Embryonic facial prominence (tissue), 1 donor: ENCODE results near the gene TAF6.

Source experiments
- DNase-seq: peaks from one replicate; pipeline ENCODE4 v3.0.0-alpha.2; 2016; ENCODE audit errors: extremely low spot score

Gene TAF6

GRCh38 chr7:100119072-100119969, at the start of gene TAF6, which contains the start of gene CNPY4:
TAF6 (minus strand) TSS chr7:100119358; CDS start chr7:100114209, 5,149 bp downstream.
CNPY4 (plus strand) TSS chr7:100119634; CDS start chr7:100119745, 111 bp downstream.
- peak; percentile 93 for DNase-seq

GRCh38 chr7:100167912-100168323, 48.8 kb upstream of the TAF6 start:
- no peak for DNase-seq

GRCh38 chr7:100166970-100167911, 48.1 kb upstream of the TAF6 start:
- no peak for DNase-seq

DNA sequence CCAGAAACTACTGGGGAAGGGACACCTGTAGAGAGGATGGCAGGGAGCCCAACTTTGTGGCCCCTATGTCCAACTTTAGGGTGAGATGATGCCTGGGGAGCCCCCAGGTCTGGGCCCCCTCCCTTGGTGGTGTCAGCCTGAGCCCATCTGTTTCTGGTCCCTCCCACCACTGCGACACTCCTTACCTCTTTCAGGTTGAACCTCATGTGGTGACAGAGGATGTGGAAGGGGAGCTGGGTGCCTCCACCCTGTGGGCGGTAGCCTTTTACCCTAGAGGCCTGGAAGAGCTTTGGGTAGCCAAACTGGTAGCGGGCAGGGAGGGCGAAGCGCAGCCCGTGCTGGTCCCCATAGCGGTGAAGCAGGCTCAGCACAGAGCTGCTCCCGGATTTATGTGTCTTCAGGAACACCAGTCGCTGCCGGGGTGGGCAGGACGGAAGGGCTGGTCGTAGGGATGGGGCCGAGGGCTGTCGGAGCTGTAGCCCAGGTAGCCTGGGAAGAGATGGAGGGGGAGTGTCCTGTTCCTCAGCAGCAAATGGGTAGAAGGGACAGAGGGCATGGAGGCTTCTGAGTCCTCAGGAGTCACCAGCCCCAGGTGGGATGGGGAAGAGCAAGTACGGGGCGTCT, 47.3 kb upstream of the TAF6 start:
- DNase-seq: no peak

GRCh38 chr7:100163871-100164270, 44.7 kb upstream of the TAF6 start:
- no peak for DNase-seq

GRCh38 chr7:100163006-100163531, 43.9 kb upstream of the TAF6 start:
- DNase-seq: no peak

GRCh38 chr7:100160067-100160466, 40.9 kb upstream of the TAF6 start:
- DNase-seq: no peak

DNA sequence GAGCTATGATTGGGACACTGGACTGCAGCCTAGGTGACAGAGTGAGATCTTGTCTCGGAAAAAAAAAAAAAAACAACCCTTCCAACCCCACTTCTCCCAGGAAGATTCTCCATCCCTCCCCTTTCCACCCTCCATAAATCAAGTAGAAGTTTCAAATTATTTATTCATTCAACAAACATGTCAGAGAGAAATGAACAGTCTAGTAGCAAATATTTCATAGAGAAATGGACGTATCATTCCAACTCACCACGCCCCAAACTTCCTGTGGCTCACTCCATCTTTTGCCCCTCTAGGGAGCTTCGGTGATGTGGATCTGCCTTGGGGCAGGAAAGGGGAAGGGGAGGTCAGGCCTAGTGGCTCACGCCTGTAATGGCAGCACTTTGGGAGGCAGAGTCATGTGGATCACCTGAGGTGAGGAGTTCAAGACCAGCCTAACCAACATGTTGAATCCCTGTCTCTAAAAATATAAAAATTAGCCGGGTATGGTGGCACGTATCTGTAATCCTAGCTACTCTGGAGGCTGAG, 40.0 kb upstream of the TAF6 start:
- no peak for DNase-seq

- DNase-seq: peak; percentile 75
These were observed 39.3 kb upstream of the TAF6 start, which contains the start of gene TRAPPC14 for GRCh38 chr7:100158229-100159098. TRAPPC14 (minus strand) TSS chr7:100158723; CDS start chr7:100158499, 224 bp downstream.

- DNase-seq: no peak
These were observed 38.4 kb upstream of the TAF6 start for GRCh38 chr7:100157334-100158228.

DNA sequence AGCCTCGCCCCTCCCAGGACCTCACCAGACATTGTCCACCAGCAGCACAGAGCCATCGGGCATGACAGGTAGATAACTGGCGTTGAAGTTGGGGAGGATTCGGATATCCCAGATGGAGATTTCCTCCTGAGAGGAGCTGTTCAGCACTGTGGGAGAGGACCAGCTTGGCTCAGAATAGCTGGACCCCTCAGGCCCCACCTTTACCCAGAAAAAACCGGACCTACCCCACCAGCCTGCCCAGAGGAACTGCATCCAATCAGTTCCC, 37.8 kb upstream of the TAF6 start:
- no peak for DNase-seq

DNA sequence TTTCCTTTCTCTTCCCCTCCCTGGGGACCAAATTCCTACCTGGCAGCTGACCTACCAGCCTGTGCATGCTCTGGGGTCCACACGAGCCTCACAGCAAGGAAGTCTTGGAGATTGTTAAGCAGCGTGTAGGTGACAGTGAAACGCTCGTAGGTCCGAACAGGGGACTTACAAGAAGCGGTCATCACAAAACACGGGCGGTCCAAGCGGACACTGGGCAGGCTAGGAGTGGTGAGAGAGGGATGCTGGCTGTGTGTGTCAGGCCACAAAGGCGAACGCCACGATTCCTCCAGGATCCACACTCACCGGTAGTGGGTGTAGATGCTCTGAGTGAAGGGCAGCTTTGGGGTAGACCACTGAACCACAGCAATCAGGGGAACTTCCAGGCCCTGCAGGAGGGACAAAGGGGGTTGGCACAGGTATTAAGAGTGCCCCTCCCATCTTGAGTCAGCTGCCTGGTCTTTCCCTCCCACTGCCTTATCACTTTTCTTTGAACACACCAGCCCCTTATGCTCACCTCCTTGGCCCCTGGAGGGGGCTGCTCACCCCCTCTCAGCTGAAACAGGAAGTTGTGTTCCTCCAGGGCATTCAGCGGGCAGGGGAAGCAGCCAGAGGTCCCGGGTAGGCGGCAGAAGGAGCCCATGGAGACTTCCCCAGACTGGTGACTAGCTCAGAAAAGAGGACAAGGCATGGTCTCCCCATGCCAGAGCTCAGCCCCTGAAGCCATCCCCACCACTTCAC, 37.3 kb upstream of the TAF6 start:
- DNase-seq: no peak

DNA sequence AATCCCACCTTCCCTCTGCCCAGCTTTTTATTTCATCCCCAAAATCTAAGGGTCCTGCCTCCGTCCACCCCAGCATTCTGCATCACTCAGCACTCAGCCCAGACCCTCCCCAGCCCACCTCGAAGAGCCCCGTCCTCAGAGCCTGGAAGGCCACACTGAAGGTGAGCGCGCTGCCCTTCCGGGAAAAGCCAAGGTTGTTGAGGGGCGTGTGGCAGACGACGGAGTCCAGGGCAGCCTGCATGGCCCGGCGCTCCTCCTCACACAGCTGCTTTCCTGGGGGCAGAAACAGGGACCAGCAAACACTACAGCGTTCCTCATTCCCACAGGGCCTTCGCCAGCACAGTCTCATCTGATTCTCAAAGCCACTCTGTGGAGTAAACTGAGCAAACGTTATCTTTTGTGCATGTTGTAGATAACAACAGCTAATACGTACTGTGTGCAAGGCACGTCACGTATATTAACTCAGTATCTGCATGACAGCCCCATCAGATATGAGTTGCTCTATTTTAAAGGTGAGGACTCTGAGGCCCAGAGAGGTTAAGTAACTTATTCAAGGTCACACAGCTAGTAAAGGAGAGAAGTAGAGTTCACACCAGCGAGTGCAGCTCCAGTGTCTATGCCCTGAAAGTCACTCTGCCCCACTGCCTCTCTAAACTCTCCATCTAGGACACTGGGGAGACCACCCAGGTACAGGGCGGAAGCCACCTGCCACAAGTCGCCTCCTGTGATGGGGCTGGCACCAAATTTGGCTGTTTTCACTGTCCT, 36.6 kb upstream of the TAF6 start:
- no peak for DNase-seq

DNA sequence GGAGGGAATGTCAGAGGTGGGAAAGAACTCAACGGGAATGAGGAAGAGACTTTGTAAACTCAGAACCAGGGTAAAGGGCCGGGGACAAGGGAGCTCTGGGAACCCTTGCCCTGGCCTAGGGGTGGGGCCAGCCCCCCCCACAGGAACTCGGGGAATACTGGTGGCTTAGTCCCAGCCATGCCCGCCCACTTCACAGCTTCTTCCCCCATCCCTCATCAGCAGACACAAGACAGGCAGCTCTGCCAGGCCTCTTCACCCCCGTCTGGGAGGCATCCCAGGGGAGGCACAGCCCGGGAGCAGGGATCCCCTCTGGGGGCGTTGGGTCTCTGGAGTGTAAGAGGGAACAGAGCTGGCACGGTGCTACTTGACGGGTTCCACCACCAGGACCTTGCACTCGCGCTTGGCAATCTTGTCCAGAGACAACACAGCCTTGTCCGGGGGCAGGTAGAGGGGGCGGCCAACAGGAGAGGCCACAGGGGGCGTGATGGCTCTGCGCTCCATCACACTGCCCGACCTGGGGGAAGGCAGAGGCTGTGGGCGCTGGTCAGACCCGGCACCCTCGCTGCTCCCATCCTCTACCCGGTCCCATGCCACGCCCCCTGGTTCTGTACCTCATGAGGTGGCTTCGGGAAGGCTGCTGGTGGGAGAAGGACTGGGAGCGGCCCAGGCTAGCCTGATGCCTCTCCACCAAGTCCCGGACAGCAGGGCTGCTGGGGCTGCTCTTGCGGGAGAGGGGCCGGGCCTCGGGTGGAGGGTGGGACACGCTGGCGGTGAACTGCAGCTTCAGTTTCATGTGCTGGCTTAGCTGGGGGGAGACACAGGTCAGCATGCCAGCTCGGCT, 35.7 kb upstream of the TAF6 start:
- DNase-seq: no peak

- no peak for DNase-seq
These were observed 34.8 kb upstream of the TAF6 start for GRCh38 chr7:100153708-100154535.
